HEK293T (cell line): ENCODE data around the gene ARHGAP8.

Source experiments
- ELF4 ChIP-seq: fragments of 450-650 bp; IDR thresholded peaks from 2 replicates; pipeline ENCODE4 v1.6.1; 2017; ENCODE audit warnings: antibody characterized with exemption
- FOXA1 ChIP-seq: fragments of 450-650 bp; IDR thresholded peaks from 2 replicates; pipeline ENCODE4 v1.6.1; 2016; ENCODE audit warnings: mild to moderate bottlenecking
- FOXK2 ChIP-seq: fragments of 450-650 bp; IDR thresholded peaks from 2 replicates; pipeline ENCODE4 v1.6.1; 2016; ENCODE audit warnings: mild to moderate bottlenecking

DNA sequence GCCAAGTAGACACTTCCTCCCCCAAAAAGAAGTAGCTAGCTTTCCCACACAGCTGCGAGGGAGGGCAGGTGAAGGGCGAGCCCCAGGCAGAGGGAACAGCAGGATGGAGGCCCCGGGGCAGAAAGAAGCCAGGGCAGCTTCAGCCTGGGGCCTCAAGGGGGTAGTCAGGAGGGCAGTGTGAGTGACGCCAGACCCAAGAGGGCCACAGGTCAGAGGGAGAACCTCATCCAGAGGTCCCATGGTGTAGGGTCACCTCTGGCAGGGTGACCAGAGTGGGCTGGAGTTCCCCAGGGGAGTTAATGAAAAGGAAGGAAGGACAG is 41.2 kb upstream of the ARHGAP8 start:
- TF ChIP-seq FOXK2 (no peak), ELF4 (no peak), FOXA1 (no peak)
